ENCODE data around the gene C12orf42.

GRCh38 chr12:103493199-103493598 lies 2.6 kb downstream of the C12orf42 start:
- TF ChIP-seq, protein P1, sequence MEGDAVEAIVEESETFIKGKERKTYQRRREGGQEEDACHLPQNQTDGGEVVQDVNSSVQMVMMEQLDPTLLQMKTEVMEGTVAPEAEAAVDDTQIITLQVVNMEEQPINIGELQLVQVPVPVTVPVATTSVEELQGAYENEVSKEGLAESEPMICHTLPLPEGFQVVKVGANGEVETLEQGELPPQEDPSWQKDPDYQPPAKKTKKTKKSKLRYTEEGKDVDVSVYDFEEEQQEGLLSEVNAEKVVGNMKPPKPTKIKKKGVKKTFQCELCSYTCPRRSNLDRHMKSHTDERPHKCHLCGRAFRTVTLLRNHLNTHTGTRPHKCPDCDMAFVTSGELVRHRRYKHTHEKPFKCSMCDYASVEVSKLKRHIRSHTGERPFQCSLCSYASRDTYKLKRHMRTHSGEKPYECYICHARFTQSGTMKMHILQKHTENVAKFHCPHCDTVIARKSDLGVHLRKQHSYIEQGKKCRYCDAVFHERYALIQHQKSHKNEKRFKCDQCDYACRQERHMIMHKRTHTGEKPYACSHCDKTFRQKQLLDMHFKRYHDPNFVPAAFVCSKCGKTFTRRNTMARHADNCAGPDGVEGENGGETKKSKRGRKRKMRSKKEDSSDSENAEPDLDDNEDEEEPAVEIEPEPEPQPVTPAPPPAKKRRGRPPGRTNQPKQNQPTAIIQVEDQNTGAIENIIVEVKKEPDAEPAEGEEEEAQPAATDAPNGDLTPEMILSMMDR (conservative IDR thresholded peaks at IDR 0.05; ENCODE audit: low read length) = no peak
- no peak for TF ChIP-seq EZH2phosphoT487 (IDR thresholded peaks at IDR 0.05; ENCODE audit: borderline replicate concordance)

Measured in Loucy (cell line).